Glutamatergic neuron (in vitro differentiated cells): ENCODE measurements around the gene TXNDC17. TPM values are rescaled to one million over a fixed set of nuclear protein-coding genes. Genes with fewer than 3 reads are reported as not detected.

Source experiments
- DNase-seq: peaks from one replicate; pipeline ENCODE4 v3.0.0; 2022
- H3K27ac Mint-ChIP-seq: one replicate; pipeline ENCODE4 v1.8.0; 2020; ENCODE audit warnings: mild to moderate bottlenecking, mixed read lengths, inconsistent platforms; ENCODE audit not compliant: unreplicated experiment
- H3K27me3 Mint-ChIP-seq: one replicate; pipeline ENCODE4 v1.8.0; 2020; ENCODE audit warnings: mild to moderate bottlenecking, moderate library complexity, mixed read lengths, inconsistent platforms; ENCODE audit not compliant: unreplicated experiment
- H3K36me3 Mint-ChIP-seq: one replicate; pipeline ENCODE4 v1.8.0; 2020; ENCODE audit warnings: mild to moderate bottlenecking, mixed read lengths, inconsistent platforms; ENCODE audit not compliant: unreplicated experiment
- H3K4me1 Mint-ChIP-seq: one replicate; pipeline ENCODE4 v1.8.0; 2020; ENCODE audit warnings: mild to moderate bottlenecking, low read depth, mixed read lengths, inconsistent platforms; ENCODE audit not compliant: unreplicated experiment
- H3K4me3 Mint-ChIP-seq: one replicate; pipeline ENCODE4 v1.8.0; 2020; ENCODE audit warnings: mild to moderate bottlenecking, mixed read lengths, inconsistent platforms; ENCODE audit not compliant: unreplicated experiment
- H3K9me3 Mint-ChIP-seq: one replicate; pipeline ENCODE4 v1.8.0; 2020; ENCODE audit warnings: mild to moderate bottlenecking, moderate library complexity, mixed read lengths, inconsistent platforms; ENCODE audit not compliant: unreplicated experiment
- total RNA-seq: library from RNA; stranded (reverse); fragmentation: NEBNext Ultra II Directional; extraction: Animal tissue kit (Norgen Biotek cat#: 25700); gene quantifications from one replicate; pipeline ENCODE4 v1.2.1, GENCODE V29; 2021; ENCODE audit not compliant: unreplicated experiment
- TF ChIP-seq, protein P1 (sequence below): fragments of 200-600 bp; sonication (generic); IDR thresholded peaks from one replicate; pipeline ENCODE4 v1.5.0; 2021; ENCODE audit not compliant: partially characterized antibody, unreplicated experiment

Gene TXNDC17
- total RNA-seq, 1 donor from 2014 or later = 89.5 TPM

DNA sequence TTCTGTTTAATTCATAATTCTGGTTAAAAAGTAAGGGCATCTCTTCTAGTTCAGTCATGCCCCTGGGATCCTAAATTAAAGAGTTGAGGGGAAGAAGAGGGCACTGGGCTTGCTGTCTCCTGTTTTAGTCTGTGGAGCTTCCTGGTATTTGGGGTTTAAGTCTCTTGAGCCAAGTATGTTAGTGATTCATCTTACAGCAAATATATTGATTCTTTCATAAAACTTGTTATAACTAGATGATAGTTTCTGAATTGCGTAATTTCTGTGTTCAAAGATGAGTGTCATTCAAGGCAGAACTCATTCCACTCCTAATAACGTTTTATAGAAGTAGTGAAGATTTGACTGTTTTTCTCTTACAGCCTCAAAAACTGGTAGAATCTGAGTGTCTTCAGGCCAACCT is 1.7 kb downstream of the TXNDC17 start:
- H3K27me3 Mint-ChIP-seq = peaks cover 10% of the 10 kb centered on the region
- no peak overlapping the region for H3K27ac Mint-ChIP-seq
- H3K9me3 Mint-ChIP-seq = no peaks in the 10 kb centered on the region
- DNase-seq = no peak
- peaks cover 3% of the 10 kb centered on the region for H3K4me1 Mint-ChIP-seq
- TF ChIP-seq, protein P1, sequence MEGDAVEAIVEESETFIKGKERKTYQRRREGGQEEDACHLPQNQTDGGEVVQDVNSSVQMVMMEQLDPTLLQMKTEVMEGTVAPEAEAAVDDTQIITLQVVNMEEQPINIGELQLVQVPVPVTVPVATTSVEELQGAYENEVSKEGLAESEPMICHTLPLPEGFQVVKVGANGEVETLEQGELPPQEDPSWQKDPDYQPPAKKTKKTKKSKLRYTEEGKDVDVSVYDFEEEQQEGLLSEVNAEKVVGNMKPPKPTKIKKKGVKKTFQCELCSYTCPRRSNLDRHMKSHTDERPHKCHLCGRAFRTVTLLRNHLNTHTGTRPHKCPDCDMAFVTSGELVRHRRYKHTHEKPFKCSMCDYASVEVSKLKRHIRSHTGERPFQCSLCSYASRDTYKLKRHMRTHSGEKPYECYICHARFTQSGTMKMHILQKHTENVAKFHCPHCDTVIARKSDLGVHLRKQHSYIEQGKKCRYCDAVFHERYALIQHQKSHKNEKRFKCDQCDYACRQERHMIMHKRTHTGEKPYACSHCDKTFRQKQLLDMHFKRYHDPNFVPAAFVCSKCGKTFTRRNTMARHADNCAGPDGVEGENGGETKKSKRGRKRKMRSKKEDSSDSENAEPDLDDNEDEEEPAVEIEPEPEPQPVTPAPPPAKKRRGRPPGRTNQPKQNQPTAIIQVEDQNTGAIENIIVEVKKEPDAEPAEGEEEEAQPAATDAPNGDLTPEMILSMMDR = no peak
- no peaks in the 10 kb centered on the region for H3K36me3 Mint-ChIP-seq
- H3K4me3 Mint-ChIP-seq = peak overlapping the region; percentile 72

DNA sequence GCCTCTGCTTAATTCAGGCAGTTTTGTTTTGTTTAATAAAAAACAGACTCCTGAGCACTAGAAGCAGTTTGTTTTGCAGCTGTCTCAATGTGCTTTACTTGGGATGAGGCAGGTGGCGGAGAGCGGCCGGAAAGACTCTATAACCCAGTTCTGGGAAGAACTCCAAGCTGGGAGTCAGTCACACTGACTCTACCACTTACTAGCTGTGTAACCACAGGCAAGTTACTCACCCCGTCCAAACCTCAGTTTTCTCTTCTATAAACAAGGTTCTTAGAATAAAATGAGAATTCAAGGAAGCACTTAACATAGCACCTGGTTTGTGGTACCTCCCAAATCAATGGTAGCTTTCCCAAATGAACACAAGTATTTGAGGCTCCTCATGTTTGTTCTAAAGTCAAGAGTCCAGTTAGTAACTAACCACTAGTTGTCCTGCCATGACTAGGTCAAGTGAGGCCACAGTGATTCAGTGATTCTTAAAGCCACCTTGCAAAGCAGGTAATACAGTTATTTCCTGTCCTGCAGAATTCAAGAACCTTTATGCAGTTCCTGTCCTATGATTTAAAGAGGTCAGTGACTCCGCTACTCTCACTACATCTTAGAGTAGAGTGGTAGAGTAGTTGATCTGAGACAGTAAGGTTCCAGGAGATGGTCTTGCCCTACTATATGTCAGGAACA is 2.7 kb downstream of the TXNDC17 start:
- TF ChIP-seq, protein P1 = no peak
- Mint-ChIP-seq H3K4me3 (no peak overlapping the region), H3K27ac (no peak overlapping the region), H3K4me1 (peaks cover 5% of the 10 kb centered on the region), H3K36me3 (no peaks in the 10 kb centered on the region), H3K27me3 (peaks cover 6% of the 10 kb centered on the region), H3K9me3 (no peaks in the 10 kb centered on the region)
- no peak for DNase-seq

DNA sequence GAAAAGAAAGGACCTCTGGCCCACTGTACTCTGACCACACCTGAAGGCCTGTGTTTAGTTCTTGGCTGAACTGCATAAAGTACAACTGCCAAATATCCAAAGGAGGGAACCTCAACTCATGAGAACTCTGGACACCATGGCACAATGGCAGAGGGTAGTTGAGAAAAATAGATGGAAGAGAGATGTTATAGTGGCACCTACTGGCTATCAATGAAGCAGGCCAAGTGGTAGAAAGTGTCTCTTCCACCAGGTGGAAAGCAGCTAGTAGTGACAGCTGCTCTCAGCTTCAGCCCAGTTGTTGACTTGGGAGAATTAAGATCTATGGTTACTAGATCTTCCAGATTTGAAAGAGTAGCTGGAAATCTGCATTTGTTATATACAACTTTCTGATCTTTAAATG is 7.3 kb downstream of the TXNDC17 start:
- Mint-ChIP-seq H3K4me3 (no peak overlapping the region), H3K4me1 (peaks cover 10% of the 10 kb centered on the region), H3K27ac (no peak overlapping the region), H3K36me3 (no peaks in the 10 kb centered on the region), H3K9me3 (peaks cover 5% of the 10 kb centered on the region), H3K27me3 (peaks cover 7% of the 10 kb centered on the region)
- TF ChIP-seq, protein P1 = no peak
- DNase-seq = no peak

DNA sequence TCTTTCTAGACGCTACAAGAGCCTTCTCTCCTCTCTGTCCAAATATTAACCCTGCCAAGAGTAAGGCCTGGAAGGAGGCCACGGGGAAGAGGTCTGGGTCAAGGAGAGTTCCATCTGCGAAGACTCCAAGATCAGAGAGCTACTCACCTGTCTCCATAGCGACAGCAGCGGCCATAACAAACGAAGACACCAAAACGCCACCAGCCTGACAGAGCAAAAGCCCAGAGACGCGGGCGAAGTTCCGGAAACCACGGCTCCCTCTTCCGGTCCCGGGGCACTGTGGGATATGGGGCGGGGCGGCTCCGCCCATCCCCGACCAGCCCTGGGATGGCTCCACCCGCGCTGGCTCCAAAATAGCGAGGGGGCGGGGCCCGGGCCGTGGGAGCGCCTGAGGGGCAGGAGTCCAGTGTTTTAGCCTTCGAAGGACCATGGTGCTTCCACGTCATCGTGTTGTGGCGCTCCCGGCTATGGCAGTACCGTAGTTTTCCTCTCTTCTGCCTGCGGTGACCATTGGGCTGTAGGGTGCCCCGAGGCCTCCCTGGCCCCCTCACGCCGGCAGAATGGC is 10.6 kb downstream of the TXNDC17 start, which contains the start of the genes C17orf100 and MED31:
Gene C17orf100, plus strand, starts transcription at position 409 of the 565 bp plus-strand sequence. Its CDS starts 152 bp downstream, at position 561.
Gene MED31, minus strand, starts transcription at position 252 of the 565 bp plus-strand sequence. Its CDS starts 77 bp downstream, at position 175.
- Mint-ChIP-seq H3K36me3 (no peaks in the 10 kb centered on the region), H3K4me1 (peaks cover 22% of the 10 kb centered on the region), H3K4me3 (peak within 1 kb of the TSS; percentile 99), H3K27me3 (peaks cover 10% of the 10 kb centered on the region), H3K27ac (peak within 1 kb of the TSS; percentile 96), H3K9me3 (peaks cover 5% of the 10 kb centered on the region)
- TF ChIP-seq, protein P1 = no peak
- peak; percentile 97 for DNase-seq

DNA sequence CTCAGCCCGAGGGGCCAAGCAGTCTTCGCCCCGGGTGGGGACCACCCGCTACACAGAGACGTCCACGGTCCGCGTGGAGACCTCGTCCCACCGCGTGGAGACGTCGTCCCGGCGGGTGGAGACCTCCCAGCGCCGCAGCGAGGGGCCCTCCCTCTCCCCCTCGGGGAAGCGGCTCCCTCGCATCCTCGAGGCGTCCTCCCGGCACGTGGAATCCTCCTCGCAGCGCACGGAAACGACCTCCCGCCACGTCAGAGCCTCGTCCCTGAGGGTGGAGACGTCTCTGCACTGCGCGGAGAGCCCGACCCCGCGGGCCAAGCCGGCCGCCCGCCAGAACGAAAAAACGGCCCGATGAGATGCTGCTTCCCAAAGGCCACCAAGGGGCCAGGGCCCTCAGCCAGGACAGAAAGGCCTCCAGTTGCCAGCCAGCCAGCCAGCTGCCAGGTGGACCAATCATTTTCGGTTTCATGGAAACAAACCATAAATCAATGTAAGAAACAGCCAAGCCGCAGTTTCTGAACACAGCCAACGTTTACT is 11.1 kb downstream of the TXNDC17 start:
- Mint-ChIP-seq H3K36me3 (no peaks in the 10 kb centered on the region), H3K27me3 (peaks cover 10% of the 10 kb centered on the region), H3K4me3 (peak overlapping the region; percentile 74), H3K27ac (no peak overlapping the region), H3K4me1 (peaks cover 22% of the 10 kb centered on the region), H3K9me3 (peaks cover 5% of the 10 kb centered on the region)
- DNase-seq = no peak
- TF ChIP-seq, protein P1 = no peak
